OCI-LY7 (cell line): ENCODE measurements around the gene ABCC3. TPM values are rescaled to one million over a fixed set of nuclear protein-coding genes. Genes with fewer than 3 reads are reported as not detected.
"Not testable (repeated sequence)": the region's sequence is repeated elsewhere in the genome, so short reads cannot be mapped to it uniquely, and the experiment has no call there.

Experiments
- BruUV-seq: library from RNA; stranded (reverse); fragments of 400-500 nt; replicated peaks from 2 replicates; lab custom pipeline; 2021; lab: Mats Ljungman, UMichigan
- CTCF ChIA-PET: fragments of 300-600 bp; sonication (Branson Sonifier 250); formaldehyde crosslinking; loops from one replicate; lab custom pipeline; 2022; ENCODE audit warnings: antibody characterized with exemption; ENCODE audit not compliant: unreplicated experiment; lab: Charles Lee
- POLR2A ChIA-PET: fragments of 300-600 bp; sonication (Branson Sonifier 250); formaldehyde crosslinking; loops from one replicate; lab custom pipeline; 2022; ENCODE audit warnings: antibody characterized with exemption; lab: Charles Lee
- DNase-seq: peaks from one replicate; pipeline ENCODE4 v3.0.0-alpha.2; 2015; ENCODE audit warnings: low spot score
- H2AFZ ChIP-seq: fragments of 200-600 bp; sonication (generic), shearing (Covaris generic); 2 replicates; pipeline ENCODE4 v1.6.1; 2014; ENCODE audit warnings: mild to moderate bottlenecking, antibody characterized with exemption, low read length, moderate library complexity
- H3K27ac ChIP-seq: fragments of 200-600 bp; sonication (generic); 2 replicates; pipeline ENCODE4 v1.5.1; 2014; ENCODE audit warnings: mixed run types, low read depth, mild to moderate bottlenecking, moderate library complexity, low read length, inconsistent platforms; ENCODE audit not compliant: poor library complexity, severe bottlenecking
- H3K36me3 ChIP-seq: fragments of 200-600 bp; sonication (generic); 2 replicates; pipeline ENCODE4 v1.6.1; 2014; ENCODE audit warnings: mild to moderate bottlenecking, antibody characterized with exemption, low read length, moderate library complexity, mixed read lengths; ENCODE audit not compliant: insufficient read depth
- H3K4me1 ChIP-seq: fragments of 200-600 bp; sonication (generic); 2 replicates; pipeline ENCODE4 v1.5.1; 2014; ENCODE audit warnings: mild to moderate bottlenecking, low read length; ENCODE audit not compliant: insufficient read depth, poor library complexity, severe bottlenecking
- H3K4me2 ChIP-seq: fragments of 200-600 bp; sonication (generic); 2 replicates; pipeline ENCODE4 v1.6.1; 2014; ENCODE audit warnings: mild to moderate bottlenecking, low read length
- H3K4me3 ChIP-seq: fragments of 200-600 bp; sonication (generic); 2 replicates; pipeline ENCODE4 v1.5.1; 2014; ENCODE audit warnings: mild to moderate bottlenecking, low read depth, low read length; ENCODE audit not compliant: poor library complexity, severe bottlenecking
- H3K79me2 ChIP-seq: fragments of 200-600 bp; sonication (generic); 2 replicates; pipeline ENCODE4 v1.6.1; 2016; ENCODE audit warnings: low read depth, mild to moderate bottlenecking, low read length, moderate library complexity, mixed read lengths; ENCODE audit not compliant: insufficient read depth
- H3K9me2 ChIP-seq: fragments of 200-600 bp; sonication (generic); 2 replicates; pipeline ENCODE4 v1.6.1; 2016; ENCODE audit warnings: mild to moderate bottlenecking, low read length, mixed read lengths; ENCODE audit not compliant: insufficient read depth
- H3K9me3 ChIP-seq: fragments of 200-600 bp; sonication (generic); 2 replicates; pipeline ENCODE4 v1.6.1; 2014; ENCODE audit warnings: mild to moderate bottlenecking, mixed run types, low read length, mixed read lengths
- H4K20me1 ChIP-seq: fragments of 200-600 bp; sonication (generic); 2 replicates; pipeline ENCODE4 v1.6.1; 2014; ENCODE audit warnings: mild to moderate bottlenecking, antibody characterized with exemption, low read length, moderate library complexity, mixed read lengths; ENCODE audit not compliant: insufficient read depth
- CTCF ChIP-seq: fragments of 200-600 bp; sonication (generic); conservative IDR thresholded peaks from 2 replicates; pipeline ENCODE4 v1.5.1; 2014; ENCODE audit warnings: mild to moderate bottlenecking, antibody characterized with exemption, low read length, moderate library complexity, mixed read lengths
- EZH2phosphoT487 ChIP-seq: fragments of 200-600 bp; sonication (generic); IDR thresholded peaks from 2 replicates; pipeline ENCODE4 v1.6.1; 2018; ENCODE audit warnings: low read depth, borderline replicate concordance, mild to moderate bottlenecking, mixed run types, antibody characterized with exemption, low read length, moderate library complexity, mixed read lengths
- intact Hi-C: fragments of 100-400 bp; cut with micrococcal nuclease; formaldehyde crosslinking; loops from one replicate; pipeline ENCODE4 v1.10.0; 2022; ENCODE audit not compliant: unreplicated experiment
- total RNA-seq, 2 experiments: library from RNA; depleted of rRNA in 1 of 2; stranded (reverse); fragments of >200 nt in 1 of 2; shearing (Covaris generic) in 1 of 2; gene quantifications; 2 replicates each; pipeline ENCODE4 v1.2.3, GENCODE V29; 2014 to 2022

ABCC3 gene
- total RNA-seq, 2 experiments from 2014 or later: not detected

- H3K9me3 ChIP-seq: no peaks in the 10 kb centered on the region
- H3K4me1 ChIP-seq: no peaks in the 10 kb centered on the region
- no peaks in the 10 kb centered on the region for H3K36me3 ChIP-seq
- H3K4me2 ChIP-seq: no peak overlapping the region
- CTCF ChIA-PET: no interaction called here
- H3K27ac ChIP-seq: no peak overlapping the region
- no peaks in the 10 kb centered on the region for H4K20me1 ChIP-seq
- TF ChIP-seq EZH2phosphoT487: no peak
- no peak for TF ChIP-seq CTCF
- no peak overlapping the region for H2AFZ ChIP-seq
- no peak overlapping the region for H3K4me3 ChIP-seq
- DNase-seq: no peak
- H3K79me2 ChIP-seq: no peaks in the 10 kb centered on the region
- intact Hi-C loops: no loop called here
- POLR2A ChIA-PET: no interaction called here
- BruUV-seq: no TSS peak
- no peaks in the 10 kb centered on the region for H3K9me2 ChIP-seq
These were observed 44.4 kb downstream of the ABCC3 start for GRCh38 chr17:50679008-50679544.

GRCh38 chr17:50680126-50680525 lies 45.4 kb downstream of the ABCC3 start:
- no peaks in the 10 kb centered on the region for H3K9me3 ChIP-seq
- no peak overlapping the region for H3K4me3 ChIP-seq
- intact Hi-C loops: no loop called here
- TF ChIP-seq EZH2phosphoT487: no peak
- TF ChIP-seq CTCF: no peak
- ChIA-PET POLR2A (no interaction called here), CTCF (no interaction called here)
- H3K79me2 ChIP-seq: no peaks in the 10 kb centered on the region
- H3K4me2 ChIP-seq: no peak overlapping the region
- no TSS peak for BruUV-seq
- no peak overlapping the region for H3K27ac ChIP-seq
- H3K9me2 ChIP-seq: no peaks in the 10 kb centered on the region
- H2AFZ ChIP-seq: no peak overlapping the region
- H3K4me1 ChIP-seq: no peaks in the 10 kb centered on the region
- no peak for DNase-seq
- no peaks in the 10 kb centered on the region for H3K36me3 ChIP-seq
- H4K20me1 ChIP-seq: no peaks in the 10 kb centered on the region

GRCh38 chr17:50680543-50681262 lies 46.0 kb downstream of the ABCC3 start:
- H4K20me1 ChIP-seq, CTCF ChIA-PET, DNase-seq, H3K4me2 ChIP-seq, H3K9me3 ChIP-seq, intact Hi-C loops, H3K36me3 ChIP-seq, H3K9me2 ChIP-seq, BruUV-seq, H3K4me1 ChIP-seq, H2AFZ ChIP-seq, H3K4me3 ChIP-seq, POLR2A ChIA-PET, H3K27ac ChIP-seq, H3K79me2 ChIP-seq: not testable (repeated sequence)
